WERI-Rb-1 (cell line): ENCODE results near the gene DNASE1L1.

Source experiments
- DNase-seq: peaks from one replicate; pipeline ENCODE4 v3.0.0-alpha.2; 2020
- H3K27ac ChIP-seq: fragments of 250-450 bp; sonication (Bioruptor Pico); 2 replicates; pipeline ENCODE4 v1.5.1; 2020; ENCODE audit warnings: mild to moderate bottlenecking, moderate library complexity
- H3K27me3 ChIP-seq: fragments of 250-450 bp; sonication (Bioruptor Pico); 2 replicates; pipeline ENCODE4 v1.5.1; 2021; ENCODE audit warnings: mild to moderate bottlenecking, low read depth, moderate library complexity; ENCODE audit not compliant: insufficient read depth, severe bottlenecking
- H3K36me3 ChIP-seq: fragments of 250-450 bp; sonication (Bioruptor Pico); 2 replicates; pipeline ENCODE4 v1.5.1; 2020; ENCODE audit warnings: mild to moderate bottlenecking, moderate library complexity
- H3K4me3 ChIP-seq: 2 replicates; pipeline ENCODE4 v1.5.1; 2011; ENCODE audit warnings: low read depth, mild to moderate bottlenecking, control low read depth, low read length
- H3K9me3 ChIP-seq: fragments of 250-450 bp; sonication (Bioruptor Pico); 2 replicates; pipeline ENCODE4 v1.5.1; 2021; ENCODE audit warnings: mild to moderate bottlenecking, moderate library complexity; ENCODE audit not compliant: severe bottlenecking
- CTCF ChIP-seq: IDR thresholded peaks from 2 replicates; pipeline ENCODE4 v1.5.1; 2011; ENCODE audit warnings: low read depth, mild to moderate bottlenecking, control low read depth, inconsistent platforms, low read length

The DNASE1L1 gene

GRCh38 chrX:154419189-154419588 is 10.1 kb upstream of the DNASE1L1 start:
- Histone ChIP-seq H3K4me3 (no peak overlapping the region), H3K27me3 (peaks cover 3% of the 10 kb centered on the region), H3K36me3 (peaks cover 4% of the 10 kb centered on the region; the same call in 1 of the 2 replicates), H3K9me3 (peaks cover 3% of the 10 kb centered on the region), H3K27ac (no peak overlapping the region)
- DNase-seq = no peak
- TF ChIP-seq CTCF = no peak

GRCh38 chrX:154417157-154417556 is 8.1 kb upstream of the DNASE1L1 start:
- Histone ChIP-seq H3K27ac (no peak overlapping the region), H3K36me3 (peaks cover 12% of the 10 kb centered on the region), H3K27me3 (no peaks in the 10 kb centered on the region), H3K4me3 (no peak overlapping the region), H3K9me3 (peaks cover 3% of the 10 kb centered on the region)
- TF ChIP-seq CTCF = no peak
- DNase-seq = no peak

GRCh38 chrX:154413142-154413541 is 4.1 kb upstream of the DNASE1L1 start:
- peaks cover 30% of the 10 kb centered on the region for H3K36me3 ChIP-seq
- no peak for DNase-seq
- no peak overlapping the region for H3K4me3 ChIP-seq
- peaks cover 3% of the 10 kb centered on the region for H3K9me3 ChIP-seq
- H3K27me3 ChIP-seq = peaks cover 11% of the 10 kb centered on the region
- 0 out of 2 replicates have a peak, but pooled peaks have one; percentile 17 for TF ChIP-seq CTCF
- H3K27ac ChIP-seq = peak overlapping the region; percentile 93

GRCh38 chrX:154412468-154412867 is 3.4 kb upstream of the DNASE1L1 start:
- H3K27me3 ChIP-seq = peaks cover 11% of the 10 kb centered on the region
- peak; percentile 80 for DNase-seq
- peaks cover 3% of the 10 kb centered on the region for H3K9me3 ChIP-seq
- no peak for TF ChIP-seq CTCF
- peak overlapping the region; percentile 93 for H3K27ac ChIP-seq
- peaks cover 30% of the 10 kb centered on the region for H3K36me3 ChIP-seq
- peak overlapping the region; percentile 78 for H3K4me3 ChIP-seq

GRCh38 chrX:154411981-154412340 is 2.9 kb upstream of the DNASE1L1 start:
- TF ChIP-seq CTCF = no peak
- DNase-seq = peak; percentile 90
- Histone ChIP-seq H3K4me3 (peak overlapping the region; percentile 78), H3K36me3 (peaks cover 30% of the 10 kb centered on the region), H3K9me3 (peaks cover 3% of the 10 kb centered on the region), H3K27ac (peak overlapping the region; percentile 93), H3K27me3 (peaks cover 11% of the 10 kb centered on the region)

- no peak overlapping the region for H3K4me3 ChIP-seq
Measured at GRCh38 chrX:154408659-154409221, 314 bp downstream of the DNASE1L1 start.

More at GRCh38 chrX:154408659-154409221, 314 bp downstream of the DNASE1L1 start:
- Histone ChIP-seq H3K9me3 (no peaks in the 10 kb centered on the region), H3K27me3 (peaks cover 11% of the 10 kb centered on the region), H3K27ac (no peak overlapping the region), H3K36me3 (peaks cover 26% of the 10 kb centered on the region)
- TF ChIP-seq CTCF = no peak
- no peak for DNase-seq
